ENCODE data around the gene FAR1.

DNA sequence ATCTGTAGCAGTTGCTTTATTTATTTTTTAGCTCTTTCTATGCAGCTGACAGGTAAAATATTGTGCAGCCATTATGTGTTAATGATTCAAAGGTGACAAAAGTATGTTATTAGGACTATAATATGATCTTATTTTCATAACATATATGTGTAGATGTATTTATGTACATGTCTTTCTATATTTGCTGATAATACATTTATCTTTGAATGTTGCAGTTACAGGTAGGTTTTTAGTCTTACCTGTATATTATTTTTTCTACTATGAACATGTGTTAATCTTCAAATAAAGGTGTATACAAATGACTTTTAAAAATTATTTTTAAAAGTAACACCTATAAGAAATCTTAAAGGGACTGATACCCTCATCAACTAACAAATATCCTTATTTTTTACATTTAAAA lies 33.6 kb downstream of the FAR1 start:
- TF ChIP-seq CTCF (IDR thresholded peaks at IDR 0.05) (no peak), EP300 (IDR thresholded peaks at IDR 0.05) (no peak), POLR2AphosphoS5 (IDR thresholded peaks at IDR 0.05) (no peak)

Data from esophagus muscularis mucosa (tissue), 4 donors.